H1 (cell line): Measurements from ENCODE around the gene SEMA5B.

ENCODE experiments used
- CHD7 ChIP-seq: fragments of 300-600 bp; sonication (generic); IDR thresholded peaks from 2 replicates; pipeline ENCODE4 v1.7.1; 2012; ENCODE audit warnings: low read length, moderate library complexity, mild to moderate bottlenecking, inconsistent platforms; ENCODE audit not compliant: insufficient replicate concordance
- USF2 ChIP-seq: IDR thresholded peaks from 2 replicates; pipeline ENCODE4 v1.6.1; 2011; ENCODE audit warnings: low read length, improper control_type of control experiment

- no peak for TF ChIP-seq CHD7
- no peak for TF ChIP-seq USF2
Observed at GRCh38 chr3:122964811-122965210, 62.8 kb downstream of the SEMA5B start.
